ENCODE results near the gene ECM1. TPM values are rescaled to one million over a fixed set of nuclear protein-coding genes. Genes with fewer than 3 reads are reported as not detected.
A peak's percentile ranks its signal among the peaks of the same experiment; 100 is the strongest.

ECM1 gene
- total RNA-seq, 2 experiments from 2014 or later, result 0.74 to 0.81 TPM

DNA sequence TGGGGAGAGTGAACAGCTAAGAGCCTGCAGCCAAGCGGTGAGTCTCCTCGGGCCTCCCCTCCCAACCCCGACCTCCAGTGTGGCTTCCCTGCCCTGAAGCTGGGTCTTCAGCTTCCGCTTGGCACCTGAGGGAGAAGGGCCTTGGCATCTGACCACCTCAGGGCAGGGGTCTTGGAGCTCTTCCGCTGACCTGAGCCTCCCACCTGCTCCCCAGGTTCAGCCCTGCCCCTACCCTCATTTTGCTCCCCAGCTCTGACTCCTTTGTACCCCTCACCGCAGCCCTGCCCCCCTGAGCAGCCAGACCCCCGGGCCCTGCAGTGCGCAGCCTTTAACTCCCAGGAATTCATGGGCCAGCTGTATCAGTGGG, 46.2 kb downstream of the ECM1 start:
- Mint-ChIP-seq H3K27me3 (peaks cover 12% of the 10 kb centered on the region), H3K9me3 (no peaks in the 10 kb centered on the region), H3K36me3 (ENCODE audit: low read depth) (no peaks in the 10 kb centered on the region), H3K4me1 (ENCODE audit: low read depth) (peaks cover 26% of the 10 kb centered on the region), H3K4me3 (no peak overlapping the region), H3K27ac (no peak overlapping the region)
- ATAC-seq (no peak), DNase-seq (no peak)
- ChIA-PET POLR2A (interaction anchor here (1.4 kb wide), 1 partner anchor 17 kb away, joined by 4 read pairs; no protein-coding TSS in a partner anchor), CTCF (no interaction called here)
- intact Hi-C loops (cut with micrococcal nuclease), result no loop called here
- TF ChIP-seq, protein P1, sequence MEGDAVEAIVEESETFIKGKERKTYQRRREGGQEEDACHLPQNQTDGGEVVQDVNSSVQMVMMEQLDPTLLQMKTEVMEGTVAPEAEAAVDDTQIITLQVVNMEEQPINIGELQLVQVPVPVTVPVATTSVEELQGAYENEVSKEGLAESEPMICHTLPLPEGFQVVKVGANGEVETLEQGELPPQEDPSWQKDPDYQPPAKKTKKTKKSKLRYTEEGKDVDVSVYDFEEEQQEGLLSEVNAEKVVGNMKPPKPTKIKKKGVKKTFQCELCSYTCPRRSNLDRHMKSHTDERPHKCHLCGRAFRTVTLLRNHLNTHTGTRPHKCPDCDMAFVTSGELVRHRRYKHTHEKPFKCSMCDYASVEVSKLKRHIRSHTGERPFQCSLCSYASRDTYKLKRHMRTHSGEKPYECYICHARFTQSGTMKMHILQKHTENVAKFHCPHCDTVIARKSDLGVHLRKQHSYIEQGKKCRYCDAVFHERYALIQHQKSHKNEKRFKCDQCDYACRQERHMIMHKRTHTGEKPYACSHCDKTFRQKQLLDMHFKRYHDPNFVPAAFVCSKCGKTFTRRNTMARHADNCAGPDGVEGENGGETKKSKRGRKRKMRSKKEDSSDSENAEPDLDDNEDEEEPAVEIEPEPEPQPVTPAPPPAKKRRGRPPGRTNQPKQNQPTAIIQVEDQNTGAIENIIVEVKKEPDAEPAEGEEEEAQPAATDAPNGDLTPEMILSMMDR (IDR thresholded peaks at IDR 0.05), result no peak

- ChIA-PET CTCF (no interaction called here), POLR2A (interaction anchor here (0.6 kb wide), 1 partner anchor 386 kb away, joined by 3 read pairs; no protein-coding TSS in a partner anchor)
- H3K36me3 Mint-ChIP-seq (ENCODE audit: low read depth), result no peaks in the 10 kb centered on the region
- TF ChIP-seq, protein P1 (IDR thresholded peaks at IDR 0.05), result no peak
- DNase-seq (peak; percentile 1), ATAC-seq (no peak)
- intact Hi-C loops (cut with micrococcal nuclease), result no loop called here
- H3K9me3 Mint-ChIP-seq, result no peaks in the 10 kb centered on the region
- H3K4me1 Mint-ChIP-seq (ENCODE audit: low read depth), result peaks cover 25% of the 10 kb centered on the region
- peaks cover 5% of the 10 kb centered on the region for H3K27me3 Mint-ChIP-seq
- no peak overlapping the region for H3K27ac Mint-ChIP-seq
- no peak overlapping the region for H3K4me3 Mint-ChIP-seq
These were observed 47.5 kb downstream of the ECM1 start for GRCh38 chr1:150555198-150555970.

- CTCF ChIA-PET, result no interaction called here
- TF ChIP-seq, protein P1 (IDR thresholded peaks at IDR 0.05), result no peak
- POLR2A ChIA-PET, result interaction anchor here (0.6 to 15.7 kb wide), 3 partner anchors 20 to 87 kb away, joined by 3 to 542 read pairs (median 4); partner anchors contain the start of gene MCL1
- Mint-ChIP-seq H3K27me3 (peaks cover 3% of the 10 kb centered on the region), H3K36me3 (ENCODE audit: low read depth) (no peaks in the 10 kb centered on the region), H3K4me3 (no peak overlapping the region), H3K27ac (no peak overlapping the region), H3K9me3 (no peaks in the 10 kb centered on the region), H3K4me1 (ENCODE audit: low read depth) (peaks cover 24% of the 10 kb centered on the region)
- ATAC-seq (no peak), DNase-seq (peak; percentile 2)
- intact Hi-C loops (cut with micrococcal nuclease), result no loop called here
These were observed 48.3 kb downstream of the ECM1 start for GRCh38 chr1:150555971-150556865.

GRCh38 chr1:150557065-150557600, 49.2 kb downstream of the ECM1 start:
- intact Hi-C loops (cut with micrococcal nuclease), result no loop called here
- DNase-seq, result no peak
- H3K27me3 Mint-ChIP-seq, result no peaks in the 10 kb centered on the region
- H3K36me3 Mint-ChIP-seq (ENCODE audit: low read depth), result no peaks in the 10 kb centered on the region
- ChIA-PET POLR2A (interaction anchor here (15.7 to 24.5 kb wide), 2 partner anchors 19 to 59 kb away, joined by 542 to 678 read pairs; partner anchors contain the start of genes ENSA and MCL1), CTCF (no interaction called here)
- H3K9me3 Mint-ChIP-seq, result no peaks in the 10 kb centered on the region
- ATAC-seq, result no peak
- peaks cover 18% of the 10 kb centered on the region for H3K4me1 Mint-ChIP-seq (ENCODE audit: low read depth)
- TF ChIP-seq, protein P1 (IDR thresholded peaks at IDR 0.05), result no peak
- H3K27ac Mint-ChIP-seq, result no peak overlapping the region
- no peak overlapping the region for H3K4me3 Mint-ChIP-seq
